ENCODE results near the gene SH3GL1. TPM values are rescaled to one million over a fixed set of nuclear protein-coding genes. Genes with fewer than 3 reads are reported as not detected.

Gene SH3GL1
- polyA plus RNA-seq, 1 donor = 120 TPM

DNA sequence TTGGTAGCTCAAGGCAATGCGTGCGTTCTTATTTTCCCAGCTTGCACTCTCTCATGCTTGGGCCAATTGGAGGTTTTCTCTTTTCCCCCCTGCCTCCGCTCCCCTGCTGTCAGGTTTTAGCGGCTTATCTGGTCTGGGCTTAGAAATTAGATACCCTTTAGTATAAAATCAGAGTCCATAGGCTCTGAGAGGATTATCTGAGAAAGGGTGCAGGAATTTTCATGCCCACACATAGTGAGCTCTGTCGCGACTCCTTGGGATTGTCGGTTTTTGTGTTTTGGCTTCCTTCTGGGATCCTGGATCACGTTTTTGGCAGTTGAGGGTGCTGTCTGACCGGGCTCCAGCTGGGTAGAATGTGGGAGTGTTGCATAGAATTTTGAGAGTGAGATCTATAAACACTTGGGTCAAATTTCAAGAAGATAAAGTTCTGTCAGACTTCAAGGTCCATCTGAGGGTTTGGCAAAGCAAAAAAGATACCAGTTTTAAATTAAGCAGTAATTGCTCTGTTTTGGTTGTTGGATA lies 14.5 kb upstream of the SH3GL1 start:
- no peak overlapping the region for H3K27ac ChIP-seq (ENCODE audit: low read length)
- WGBS (ENCODE audit: insufficient coverage, low lambda C conversion rate) = 33% methylated on average over 1 of the region's 9 CpGs
- peaks cover 13% of the 10 kb centered on the region for H3K36me3 ChIP-seq (ENCODE audit: control insufficient read depth, insufficient read depth, low read length)
- H3K4me3 ChIP-seq (ENCODE audit: low read length) = no peak overlapping the region
- no peaks in the 10 kb centered on the region for H3K27me3 ChIP-seq (ENCODE audit: control insufficient read depth, insufficient read depth, low read length)
- peaks cover 6% of the 10 kb centered on the region for H3K4me1 ChIP-seq (ENCODE audit: control insufficient read depth, insufficient read depth, low read length)
- H3K9me3 ChIP-seq (ENCODE audit: control insufficient read depth, low read depth, low read length) = no peaks in the 10 kb centered on the region
- no peak for DNase-seq

DNA sequence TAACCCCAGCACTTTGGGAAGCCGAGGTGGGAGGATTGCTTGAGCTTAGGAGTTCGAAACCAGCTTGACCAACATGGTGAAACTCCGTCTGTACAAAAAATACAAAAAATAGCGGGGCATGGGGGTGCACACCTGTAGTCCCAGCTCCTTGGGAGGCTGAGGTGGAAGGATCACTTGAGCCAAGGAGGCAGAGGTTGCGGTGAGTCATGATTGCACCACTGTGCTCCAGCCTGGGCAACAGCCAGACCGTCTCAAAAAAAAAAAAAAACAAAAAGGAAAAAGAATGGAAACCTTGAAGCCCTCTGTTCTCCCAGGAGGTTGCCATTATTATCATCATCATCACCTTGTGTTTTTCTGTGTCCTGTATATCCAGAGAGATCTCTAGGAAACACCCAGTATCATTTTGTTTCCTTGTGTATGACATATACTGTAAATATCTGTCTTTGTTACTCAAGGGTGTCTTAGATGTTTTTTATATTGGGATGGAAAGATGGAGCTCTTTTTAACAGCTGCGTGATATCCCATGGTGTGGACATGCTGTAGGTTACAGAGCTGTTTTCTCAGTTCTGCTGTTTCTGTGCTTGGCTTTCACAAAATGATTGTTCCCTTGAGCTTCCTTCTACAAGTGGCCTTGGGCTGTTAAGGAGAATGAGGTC lies 13.9 kb upstream of the SH3GL1 start:
- WGBS (ENCODE audit: insufficient coverage, low lambda C conversion rate) = 82% methylated on average over 2 of the region's 7 CpGs
- no peak overlapping the region for H3K27ac ChIP-seq (ENCODE audit: low read length)
- H3K4me3 ChIP-seq (ENCODE audit: low read length) = no peak overlapping the region
- H3K27me3 ChIP-seq (ENCODE audit: control insufficient read depth, insufficient read depth, low read length) = no peaks in the 10 kb centered on the region
- H3K4me1 ChIP-seq (ENCODE audit: control insufficient read depth, insufficient read depth, low read length) = peaks cover 6% of the 10 kb centered on the region
- DNase-seq = no peak
- peaks cover 14% of the 10 kb centered on the region for H3K36me3 ChIP-seq (ENCODE audit: control insufficient read depth, insufficient read depth, low read length)
- no peaks in the 10 kb centered on the region for H3K9me3 ChIP-seq (ENCODE audit: control insufficient read depth, low read depth, low read length)

DNA sequence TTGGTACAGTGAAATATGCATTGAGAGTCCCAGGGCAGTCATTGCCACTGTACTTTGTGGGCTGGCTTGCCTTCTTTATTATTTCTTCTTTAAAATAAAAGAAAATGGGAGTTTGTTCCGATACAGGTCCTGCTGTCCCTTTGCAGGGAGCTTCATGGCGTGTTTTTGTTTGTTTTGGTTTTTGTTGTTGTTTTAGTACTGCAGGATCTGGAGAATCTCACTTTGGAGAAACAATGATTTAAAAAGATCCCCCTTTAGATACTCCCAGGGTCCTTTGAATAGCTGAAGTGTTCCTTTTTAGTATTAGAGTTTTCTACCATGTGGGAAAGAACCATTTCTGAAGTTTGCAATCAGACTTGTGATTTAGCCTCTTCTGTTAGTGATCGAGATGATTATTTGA lies 13.2 kb upstream of the SH3GL1 start:
- peaks cover 6% of the 10 kb centered on the region for H3K4me1 ChIP-seq (ENCODE audit: control insufficient read depth, insufficient read depth, low read length)
- no peak for DNase-seq
- no peak overlapping the region for H3K27ac ChIP-seq (ENCODE audit: low read length)
- H3K9me3 ChIP-seq (ENCODE audit: control insufficient read depth, low read depth, low read length) = no peaks in the 10 kb centered on the region
- no peaks in the 10 kb centered on the region for H3K27me3 ChIP-seq (ENCODE audit: control insufficient read depth, insufficient read depth, low read length)
- 100% methylated on average over 1 of the region's 3 CpGs for WGBS (ENCODE audit: insufficient coverage, low lambda C conversion rate)
- peaks cover 17% of the 10 kb centered on the region for H3K36me3 ChIP-seq (ENCODE audit: control insufficient read depth, insufficient read depth, low read length)
- H3K4me3 ChIP-seq (ENCODE audit: low read length) = no peak overlapping the region

DNA sequence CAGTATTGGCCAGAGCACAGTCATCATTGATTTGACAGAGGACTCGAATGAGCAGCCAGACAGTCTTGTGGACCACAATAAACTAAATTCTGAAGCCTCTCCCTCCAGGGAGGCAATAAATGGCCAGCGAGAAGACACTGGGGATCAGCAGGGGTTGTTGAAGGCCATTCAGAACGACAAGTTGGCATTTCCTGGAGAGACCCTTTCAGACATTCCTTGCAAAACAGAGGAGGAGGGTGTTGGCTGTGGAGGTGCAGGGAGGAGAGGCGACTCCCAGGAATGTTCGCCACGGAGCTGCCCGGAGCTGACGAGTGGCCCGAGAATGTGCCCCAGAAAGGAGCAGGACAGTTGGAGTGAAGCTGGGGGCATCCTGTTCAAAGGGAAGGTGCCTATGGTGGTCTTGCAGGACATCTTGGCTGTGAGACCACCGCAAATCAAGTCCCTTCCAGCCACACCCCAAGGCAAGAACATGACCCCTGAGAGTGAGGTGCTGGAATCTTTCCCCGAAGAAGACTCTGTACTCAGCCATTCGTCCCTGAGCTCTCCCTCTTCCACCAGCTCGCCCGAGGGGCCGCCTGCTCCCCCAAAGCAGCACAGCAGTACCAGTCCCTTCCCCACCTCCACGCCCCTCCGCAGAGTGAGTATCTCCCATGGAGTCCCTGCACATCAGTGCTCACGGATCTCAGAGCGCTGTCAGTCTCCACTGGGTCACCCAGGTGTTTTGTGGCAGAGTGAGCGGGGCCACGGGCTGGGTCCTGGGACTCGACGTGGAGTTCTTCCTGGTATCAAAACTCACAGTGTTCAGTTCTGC lies 9.0 kb upstream of the SH3GL1 start:
- no CpG with 5 or more reads among the region's 23 CpGs for WGBS (ENCODE audit: insufficient coverage, low lambda C conversion rate)

DNA sequence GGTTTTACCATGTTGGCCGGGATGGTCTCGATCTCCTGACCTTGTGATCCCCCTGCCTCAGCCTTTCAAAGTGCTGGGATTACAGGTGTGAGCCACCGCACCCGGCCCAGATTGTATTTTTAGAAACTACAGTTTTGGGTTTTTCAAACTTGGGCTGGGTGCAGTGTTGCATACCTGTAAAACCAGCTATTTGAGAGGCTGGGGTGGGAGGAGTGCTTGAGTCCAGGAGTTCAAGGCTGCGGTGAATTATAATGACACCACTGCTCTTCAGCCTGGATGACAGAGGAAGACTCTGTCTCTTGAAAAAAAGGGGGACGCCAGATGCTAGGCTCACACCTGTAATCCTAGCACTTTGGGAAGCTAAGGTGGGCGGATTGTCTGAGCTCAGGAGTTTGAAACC lies 6.3 kb upstream of the SH3GL1 start:
- Histone ChIP-seq H3K27ac (ENCODE audit: low read length) (no peak overlapping the region), H3K27me3 (ENCODE audit: control insufficient read depth, insufficient read depth, low read length) (no peaks in the 10 kb centered on the region), H3K4me3 (ENCODE audit: low read length) (no peak overlapping the region), H3K36me3 (ENCODE audit: control insufficient read depth, insufficient read depth, low read length) (peaks cover 10% of the 10 kb centered on the region), H3K4me1 (ENCODE audit: control insufficient read depth, insufficient read depth, low read length) (peaks cover 9% of the 10 kb centered on the region), H3K9me3 (ENCODE audit: control insufficient read depth, low read depth, low read length) (no peaks in the 10 kb centered on the region)
- WGBS (ENCODE audit: insufficient coverage, low lambda C conversion rate) = no CpG with 5 or more reads among the region's 7 CpGs
- no peak for DNase-seq

More for the DNA sequence above, 9.0 kb upstream of the SH3GL1 start:
- no peaks in the 10 kb centered on the region for H3K9me3 ChIP-seq (ENCODE audit: control insufficient read depth, low read depth, low read length)
- no peak overlapping the region for H3K4me3 ChIP-seq (ENCODE audit: low read length)
- H3K27ac ChIP-seq (ENCODE audit: low read length) = no peak overlapping the region
- H3K27me3 ChIP-seq (ENCODE audit: control insufficient read depth, insufficient read depth, low read length) = no peaks in the 10 kb centered on the region
- peaks cover 17% of the 10 kb centered on the region for H3K36me3 ChIP-seq (ENCODE audit: control insufficient read depth, insufficient read depth, low read length)
- no peak for DNase-seq
- H3K4me1 ChIP-seq (ENCODE audit: control insufficient read depth, insufficient read depth, low read length) = no peaks in the 10 kb centered on the region

DNA sequence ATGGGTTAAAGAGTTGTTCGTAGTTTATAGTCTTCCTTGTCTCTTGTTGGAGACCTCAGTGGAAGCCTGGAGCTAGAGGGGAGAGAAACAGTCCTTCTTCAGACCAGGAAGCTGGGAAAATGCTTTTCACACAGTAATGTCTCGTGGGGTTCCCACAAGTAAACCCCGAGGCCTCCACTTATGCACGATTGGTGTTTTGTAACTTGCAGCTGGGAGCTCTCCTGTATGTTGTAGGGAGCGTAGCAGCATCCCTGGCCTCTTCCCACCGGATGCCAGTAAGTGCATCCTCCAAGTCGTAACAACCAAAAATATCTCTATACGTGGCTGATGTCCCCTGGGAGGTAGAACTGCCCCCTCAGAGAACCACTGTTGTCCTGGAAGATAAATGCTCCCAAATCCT lies 5.6 kb upstream of the SH3GL1 start:
- peaks cover 15% of the 10 kb centered on the region for H3K4me1 ChIP-seq (ENCODE audit: control insufficient read depth, insufficient read depth, low read length)
- H3K27ac ChIP-seq (ENCODE audit: low read length) = no peak overlapping the region
- no peaks in the 10 kb centered on the region for H3K9me3 ChIP-seq (ENCODE audit: control insufficient read depth, low read depth, low read length)
- no peak overlapping the region for H3K4me3 ChIP-seq (ENCODE audit: low read length)
- peaks cover 10% of the 10 kb centered on the region for H3K36me3 ChIP-seq (ENCODE audit: control insufficient read depth, insufficient read depth, low read length)
- no peak for DNase-seq
- WGBS (ENCODE audit: insufficient coverage, low lambda C conversion rate) = 50% methylated on average over 2 of the region's 8 CpGs
- H3K27me3 ChIP-seq (ENCODE audit: control insufficient read depth, insufficient read depth, low read length) = no peaks in the 10 kb centered on the region

DNA sequence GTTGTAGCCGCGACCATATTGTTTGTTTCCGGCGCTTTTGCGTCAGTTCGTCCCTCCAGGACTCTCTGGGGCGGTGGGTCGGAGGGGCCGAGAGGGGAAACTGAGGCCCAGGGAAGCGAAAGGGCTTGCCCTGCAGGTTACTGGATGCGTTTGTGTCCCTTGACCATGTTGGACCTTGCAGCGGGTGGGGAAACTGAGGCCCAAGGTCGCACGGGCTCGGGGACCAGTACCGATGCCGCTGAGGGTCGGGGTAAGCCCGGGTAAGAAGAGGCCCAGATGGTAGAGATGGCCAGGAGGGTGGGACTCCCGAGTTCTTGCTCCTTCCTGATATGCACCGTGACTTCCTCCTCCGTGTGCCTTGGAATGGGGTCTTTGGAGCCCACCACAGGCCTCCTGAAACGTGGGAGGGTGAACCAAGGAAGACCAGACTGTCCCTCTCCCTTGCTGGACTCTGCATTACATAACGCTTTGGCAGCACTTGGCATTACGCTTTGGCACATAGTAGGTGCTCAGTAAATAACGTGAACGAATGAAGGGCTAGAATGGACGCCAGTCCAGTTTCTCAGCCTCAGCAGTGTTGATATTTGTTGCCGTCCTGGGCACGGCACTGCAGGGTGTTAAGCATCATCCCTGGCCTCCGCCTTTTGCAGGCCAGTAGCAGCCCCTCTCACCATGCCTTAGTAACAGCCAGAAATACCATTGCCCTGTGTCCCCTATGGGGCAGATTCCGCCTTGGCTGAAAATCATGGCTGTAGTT lies 2.8 kb upstream of the SH3GL1 start:
- Histone ChIP-seq H3K4me1 (ENCODE audit: control insufficient read depth, insufficient read depth, low read length) (peaks cover 27% of the 10 kb centered on the region), H3K9me3 (ENCODE audit: control insufficient read depth, low read depth, low read length) (no peaks in the 10 kb centered on the region), H3K4me3 (ENCODE audit: low read length) (peak overlapping the region; percentile 84), H3K27me3 (ENCODE audit: control insufficient read depth, insufficient read depth, low read length) (no peaks in the 10 kb centered on the region), H3K27ac (ENCODE audit: low read length) (no peak overlapping the region), H3K36me3 (ENCODE audit: control insufficient read depth, insufficient read depth, low read length) (peaks cover 4% of the 10 kb centered on the region)
- WGBS (ENCODE audit: insufficient coverage, low lambda C conversion rate) = 20% methylated on average over 1 of the region's 32 CpGs
- DNase-seq = peak in 1 of 2 donors; percentile 17

DNA sequence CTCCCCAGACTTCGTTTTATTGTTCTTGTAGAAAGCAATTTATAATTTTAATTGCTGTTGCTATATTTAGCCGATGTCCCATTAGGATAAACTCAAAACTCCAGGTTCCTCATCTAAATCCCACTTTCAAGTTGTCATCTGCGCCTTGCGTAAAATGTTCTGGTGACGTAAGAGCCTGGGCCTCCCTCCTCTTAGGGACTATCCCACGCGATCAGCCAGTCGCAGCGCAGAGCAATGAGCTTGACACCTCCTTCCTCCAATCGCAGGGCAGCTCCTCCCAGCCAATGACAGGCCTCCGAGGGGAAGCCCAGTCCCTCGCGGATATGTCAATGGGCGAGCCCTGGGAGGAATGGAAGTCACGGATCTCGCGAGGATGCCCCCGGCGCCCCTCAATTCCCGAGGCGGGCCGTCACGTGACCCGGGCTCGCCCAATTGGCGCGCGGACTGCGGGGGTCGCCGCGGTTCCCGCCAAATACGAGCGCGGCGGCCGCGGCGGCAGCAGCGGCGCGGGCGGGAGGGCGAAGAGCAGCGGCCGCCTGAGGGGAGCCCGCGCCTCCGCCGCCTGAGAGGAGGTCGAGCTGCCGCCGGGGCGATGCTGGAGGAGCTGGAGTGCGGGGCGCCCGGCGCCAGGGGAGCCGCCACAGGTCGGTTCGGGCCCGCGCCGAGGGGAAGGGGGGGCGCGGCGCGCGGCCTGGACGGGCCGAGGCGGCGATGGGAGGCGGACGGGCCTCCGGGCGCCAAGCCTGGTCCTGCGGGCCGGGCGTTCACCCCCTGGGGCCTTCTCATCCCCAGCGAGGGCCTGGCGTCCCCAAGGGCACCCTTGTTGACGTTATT lies 2.0 kb upstream of the SH3GL1 start, which contains the start of gene CHAF1A:
CHAF1A (plus strand) TSS at position 470 of the 834 bp plus-strand sequence; CDS start at position 593, 123 bp downstream.
- peaks cover 32% of the 10 kb centered on the region for H3K4me1 ChIP-seq (ENCODE audit: control insufficient read depth, insufficient read depth, low read length)
- no peaks in the 10 kb centered on the region for H3K9me3 ChIP-seq (ENCODE audit: control insufficient read depth, low read depth, low read length)
- peaks cover 4% of the 10 kb centered on the region for H3K36me3 ChIP-seq (ENCODE audit: control insufficient read depth, insufficient read depth, low read length)
- H3K27me3 ChIP-seq (ENCODE audit: control insufficient read depth, insufficient read depth, low read length) = no peaks in the 10 kb centered on the region
- peak; percentile 100 for DNase-seq
- 0% methylated on average over 1 of the region's 84 CpGs for WGBS (ENCODE audit: insufficient coverage, low lambda C conversion rate)
- H3K4me3 ChIP-seq (ENCODE audit: low read length) = peak within 1 kb of the TSS; percentile 84
- H3K27ac ChIP-seq (ENCODE audit: low read length) = peak within 1 kb of the TSS; percentile 72

DNA sequence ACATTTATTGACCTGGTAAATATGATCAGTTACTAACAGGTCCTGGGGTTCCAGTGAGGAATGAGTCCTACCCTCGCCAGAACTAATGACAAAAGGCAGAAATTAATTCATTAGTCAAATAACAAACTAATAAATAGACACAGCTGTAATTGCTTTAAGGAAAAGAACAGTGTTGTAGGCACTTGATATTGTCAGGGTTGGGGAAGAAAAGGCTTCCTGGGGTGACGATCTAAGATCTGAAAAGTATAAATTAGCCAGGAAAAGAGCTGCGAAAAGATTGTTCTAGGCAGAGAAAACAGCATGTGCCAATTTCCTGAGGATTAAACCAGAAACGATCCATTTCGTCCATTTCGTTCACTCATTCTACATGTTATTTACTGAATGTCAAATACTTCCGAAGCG lies 1.4 kb upstream of the SH3GL1 start:
- DNase-seq = no peak
- Histone ChIP-seq H3K9me3 (ENCODE audit: control insufficient read depth, low read depth, low read length) (no peaks in the 10 kb centered on the region), H3K4me3 (ENCODE audit: low read length) (peak overlapping the region; percentile 45), H3K27ac (ENCODE audit: low read length) (peak overlapping the region; percentile 72), H3K4me1 (ENCODE audit: control insufficient read depth, insufficient read depth, low read length) (peaks cover 39% of the 10 kb centered on the region), H3K36me3 (ENCODE audit: control insufficient read depth, insufficient read depth, low read length) (peaks cover 11% of the 10 kb centered on the region), H3K27me3 (ENCODE audit: control insufficient read depth, insufficient read depth, low read length) (no peaks in the 10 kb centered on the region)
- WGBS (ENCODE audit: insufficient coverage, low lambda C conversion rate) = no CpG with 5 or more reads among the region's 8 CpGs

Data from large intestine (tissue), 3 donors.